AG09319 (cell line): ENCODE measurements around the gene DUSP22.

ENCODE experiments used
- DNase-seq: peaks from one replicate; pipeline ENCODE4 v3.0.0-alpha.2; 2010; ENCODE audit warnings: low read depth; ENCODE audit errors: extremely low read depth
- CTCF ChIP-seq: IDR thresholded peaks from 2 replicates; pipeline ENCODE4 v1.5.1; 2011; ENCODE audit warnings: low read depth, mild to moderate bottlenecking, inconsistent platforms, low read length, moderate library complexity

Gene DUSP22

DNA sequence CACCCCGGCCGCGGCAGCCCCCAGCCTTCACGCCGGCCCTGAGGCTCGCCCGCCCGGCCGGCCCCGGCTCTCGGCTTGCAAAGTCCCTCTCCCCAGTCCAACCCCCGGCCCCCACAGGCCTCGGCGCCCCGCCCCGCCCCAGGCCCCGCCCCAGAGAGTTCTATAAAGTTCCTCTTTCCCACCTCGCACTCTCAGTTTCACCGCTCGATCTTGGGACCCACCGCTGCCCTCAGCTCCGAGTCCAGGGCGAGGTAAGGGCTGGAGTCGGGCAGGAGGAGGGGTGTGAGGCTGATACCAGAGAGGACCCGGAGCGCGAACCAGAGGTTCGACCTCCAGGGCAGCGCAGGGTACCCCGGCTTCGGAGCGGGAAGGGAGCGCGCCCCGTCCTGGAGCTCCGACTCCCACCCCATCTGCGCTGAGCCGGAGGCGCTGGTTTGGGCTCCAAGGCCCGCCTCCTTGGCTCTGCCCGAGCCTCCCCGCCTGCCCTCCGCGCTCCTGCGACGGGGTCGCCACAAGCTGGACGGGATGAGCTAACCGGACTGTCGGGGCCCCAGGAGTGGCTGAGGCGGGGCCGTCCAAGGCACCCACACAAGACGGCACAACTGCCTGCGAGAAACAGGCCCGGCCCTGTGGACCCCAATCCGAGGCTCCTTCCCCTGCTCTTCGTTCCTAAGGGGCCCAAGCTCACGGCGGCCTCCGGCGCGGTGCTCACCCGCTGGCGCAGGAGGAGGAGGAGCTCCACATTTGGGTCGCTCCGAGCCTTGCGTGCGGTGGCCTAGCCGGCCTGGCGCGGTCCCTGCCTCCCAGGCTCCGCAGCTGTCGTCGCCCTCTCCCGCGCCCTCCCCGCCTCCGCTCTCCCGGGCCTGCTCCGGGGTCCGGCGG, 99.5 kb downstream of the DUSP22 start, which contains the start of gene IRF4:
Gene IRF4, plus strand, starts transcription at position 194 of the 882 bp plus-strand sequence. CDS start 1,401 bp downstream, outside the sequence.
- no peak for TF ChIP-seq CTCF
- DNase-seq: no peak

DNA sequence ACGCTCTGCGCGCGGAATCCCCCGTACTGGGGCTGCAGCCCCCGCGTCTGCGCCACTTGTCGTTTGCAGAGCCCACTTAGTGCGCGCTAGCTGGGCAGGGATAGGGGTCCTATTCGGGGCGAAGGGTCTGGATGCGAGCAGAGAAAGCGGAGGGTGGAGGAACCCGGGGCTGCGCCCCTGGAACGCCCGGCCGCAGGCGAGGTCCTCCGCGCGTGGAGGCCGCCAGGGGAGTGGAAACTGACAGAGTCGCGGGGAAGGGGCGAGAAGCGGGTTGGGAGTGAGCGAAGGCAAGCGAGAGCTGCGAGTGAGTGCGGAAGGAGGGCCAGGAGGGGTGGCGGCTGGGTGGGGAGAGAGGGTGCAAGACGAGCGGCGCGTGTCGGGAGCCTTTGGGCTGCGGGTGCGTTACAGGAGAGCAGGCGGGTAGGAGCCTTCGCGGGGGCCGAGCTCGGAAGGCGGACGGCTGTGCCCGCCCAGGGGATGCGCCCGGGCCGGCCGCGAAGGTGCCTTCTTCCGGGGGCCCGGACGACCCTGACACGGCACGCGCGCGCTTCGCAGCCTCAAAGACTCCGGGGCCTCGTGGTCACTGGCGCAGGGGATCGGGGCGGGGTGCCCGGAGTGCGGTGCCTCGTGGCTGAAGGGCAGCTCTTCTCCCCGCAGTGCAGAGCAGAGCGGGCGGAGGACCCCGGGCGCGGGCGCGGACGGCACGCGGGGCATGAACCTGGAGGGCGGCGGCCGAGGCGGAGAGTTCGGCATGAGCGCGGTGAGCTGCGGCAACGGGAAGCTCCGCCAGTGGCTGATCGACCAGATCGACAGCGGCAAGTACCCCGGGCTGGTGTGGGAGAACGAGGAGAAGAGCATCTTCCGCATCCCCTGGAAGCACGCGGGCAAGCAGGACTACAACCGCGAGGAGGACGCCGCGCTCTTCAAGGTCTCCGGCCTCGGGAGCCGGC, 100.4 kb downstream of the DUSP22 start:
- DNase-seq: no peak
- no peak for TF ChIP-seq CTCF

GRCh38 chr6:393391-394221, 101.3 kb downstream of the DUSP22 start:
- no peak for TF ChIP-seq CTCF
- DNase-seq: no peak

DNA sequence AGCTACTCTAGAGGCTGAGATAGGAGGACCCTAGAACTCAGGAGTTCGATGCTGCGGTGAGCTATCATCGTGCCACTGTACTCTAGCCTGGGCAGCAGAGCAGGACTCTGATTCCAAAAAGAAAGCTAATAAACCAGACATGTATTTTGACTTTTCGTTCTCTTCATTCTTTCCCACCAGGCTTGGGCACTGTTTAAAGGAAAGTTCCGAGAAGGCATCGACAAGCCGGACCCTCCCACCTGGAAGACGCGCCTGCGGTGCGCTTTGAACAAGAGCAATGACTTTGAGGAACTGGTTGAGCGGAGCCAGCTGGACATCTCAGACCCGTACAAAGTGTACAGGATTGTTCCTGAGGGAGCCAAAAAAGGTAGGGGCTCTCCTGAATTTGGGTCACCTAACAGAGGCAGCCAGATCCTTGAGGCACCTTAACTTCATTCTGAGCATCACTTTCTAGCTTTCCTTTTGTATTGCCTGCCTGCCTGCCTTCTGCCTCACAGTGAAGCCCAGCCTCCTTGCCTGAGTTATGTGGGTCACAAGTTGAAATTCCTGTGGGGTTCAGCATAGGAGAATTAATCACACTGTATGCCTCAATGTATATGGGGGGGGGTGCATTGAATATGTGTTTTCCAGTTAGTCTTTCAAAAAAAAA, 102.5 kb downstream of the DUSP22 start:
- TF ChIP-seq CTCF: no peak

DNA sequence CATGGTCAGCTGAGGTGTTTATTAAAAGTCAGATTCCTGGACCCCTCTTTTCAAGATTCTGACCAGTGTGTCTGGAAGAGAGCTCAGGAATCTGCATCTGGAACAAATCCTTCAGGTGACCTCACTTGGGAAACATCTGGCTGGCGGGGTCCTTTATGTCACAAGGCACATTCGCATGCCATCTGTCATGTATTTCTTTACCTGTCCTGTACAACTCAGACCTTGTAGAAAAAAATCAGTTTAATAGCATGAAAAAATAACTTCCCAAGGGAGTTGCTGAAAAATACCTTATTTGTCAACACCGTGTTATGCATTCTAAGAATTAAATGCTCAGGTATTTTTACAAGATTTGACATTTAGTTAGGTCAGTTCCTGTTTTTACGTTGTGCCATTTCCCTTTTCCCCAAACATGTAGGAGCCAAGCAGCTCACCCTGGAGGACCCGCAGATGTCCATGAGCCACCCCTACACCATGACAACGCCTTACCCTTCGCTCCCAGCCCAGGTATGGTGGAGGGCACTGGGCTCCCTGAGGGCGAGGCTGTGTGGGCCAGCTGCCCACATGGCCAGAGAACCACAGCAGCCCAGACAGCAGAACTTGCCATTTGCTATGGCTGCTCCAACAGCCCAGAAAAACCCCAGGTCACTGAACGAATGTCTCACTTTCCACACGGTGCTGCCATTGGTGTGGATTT, 103.3 kb downstream of the DUSP22 start:
- DNase-seq: no peak
- TF ChIP-seq CTCF: no peak

More for the DNA sequence above, 102.5 kb downstream of the DUSP22 start:
- DNase-seq: no peak

GRCh38 chr6:396126-396520, 103.8 kb downstream of the DUSP22 start:
- DNase-seq: no peak
- no peak for TF ChIP-seq CTCF
